Astrocyte (in vitro differentiated cells and primary cell): ENCODE data around the gene RPS6KL1. TPM values are rescaled to one million over a fixed set of nuclear protein-coding genes. Genes with fewer than 3 reads are reported as not detected.

ENCODE experiments used
- DNase-seq: peaks from one replicate; pipeline ENCODE4 v3.0.0-alpha.2; 2010; ENCODE audit warnings: low read depth
- FAIRE-seq: peaks from 2 replicates; lab custom pipeline; 2011; peaks lifted over from hg19 to GRCh38; lab: Jason Lieb, UNC
- H2AFZ ChIP-seq: 2 replicates; pipeline ENCODE4 v1.6.0; 2012; ENCODE audit warnings: low read depth, low read length, inconsistent platforms
- H3K27ac ChIP-seq: 2 replicates; pipeline ENCODE4 v1.5.1; 2011; ENCODE audit warnings: low read depth, low read length, inconsistent platforms
- H3K27me3 ChIP-seq: 2 replicates; pipeline ENCODE4 v1.6.0; 2011; ENCODE audit warnings: low read length, inconsistent platforms; ENCODE audit not compliant: insufficient read depth
- H3K36me3 ChIP-seq: 2 replicates; pipeline ENCODE4 v1.5.1; 2011; ENCODE audit warnings: low read length, inconsistent platforms; ENCODE audit not compliant: insufficient read depth
- H3K4me1 ChIP-seq: 2 replicates; pipeline ENCODE4 v1.5.1; 2011; ENCODE audit warnings: low read length, inconsistent platforms; ENCODE audit not compliant: insufficient read depth
- H3K4me2 ChIP-seq: 2 replicates; pipeline ENCODE4 v1.6.0; 2012; ENCODE audit warnings: low read length, inconsistent platforms
- H3K4me3 ChIP-seq: 2 replicates; pipeline ENCODE4 v1.5.1; 2011; ENCODE audit warnings: low read depth, mild to moderate bottlenecking, low read length, inconsistent platforms; ENCODE audit not compliant: insufficient read depth
- H3K79me2 ChIP-seq: 2 replicates; pipeline ENCODE4 v1.6.0; 2012; ENCODE audit warnings: mild to moderate bottlenecking, low read length, inconsistent platforms; ENCODE audit not compliant: insufficient read depth
- H3K9ac ChIP-seq: 2 replicates; pipeline ENCODE4 v1.6.0; 2012; ENCODE audit warnings: mild to moderate bottlenecking, low read length, inconsistent platforms
- H3K9me3 ChIP-seq: 2 replicates; pipeline ENCODE4 v1.5.1; 2012; ENCODE audit warnings: low read depth, mild to moderate bottlenecking, low read length, inconsistent platforms; ENCODE audit not compliant: insufficient read depth
- H4K20me1 ChIP-seq: 2 replicates; pipeline ENCODE4 v1.6.0; 2012; ENCODE audit warnings: low read length, inconsistent platforms; ENCODE audit not compliant: insufficient read depth
- H3K27ac Mint-ChIP-seq: one replicate; pipeline ENCODE4 v1.8.0; 2021; ENCODE audit warnings: mild to moderate bottlenecking, mixed read lengths; ENCODE audit not compliant: unreplicated experiment
- H3K27me3 Mint-ChIP-seq: one replicate; pipeline ENCODE4 v1.8.0; 2021; ENCODE audit warnings: low read depth, mixed read lengths; ENCODE audit not compliant: unreplicated experiment
- H3K36me3 Mint-ChIP-seq: one replicate; pipeline ENCODE4 v1.8.0; 2021; ENCODE audit warnings: low read depth, mixed read lengths; ENCODE audit not compliant: unreplicated experiment
- H3K4me1 Mint-ChIP-seq: one replicate; pipeline ENCODE4 v1.8.0; 2021; ENCODE audit warnings: low read depth, mixed read lengths; ENCODE audit not compliant: unreplicated experiment
- H3K4me3 Mint-ChIP-seq: one replicate; pipeline ENCODE4 v1.8.0; 2021; ENCODE audit warnings: mild to moderate bottlenecking, moderate library complexity, mixed read lengths; ENCODE audit not compliant: unreplicated experiment
- H3K9me3 Mint-ChIP-seq: one replicate; pipeline ENCODE4 v1.8.0; 2021; ENCODE audit warnings: mild to moderate bottlenecking, mixed read lengths; ENCODE audit not compliant: unreplicated experiment
- EZH2 ChIP-seq: IDR thresholded peaks from 2 replicates; pipeline ENCODE4 v1.6.1; 2012; ENCODE audit warnings: mild to moderate bottlenecking, low read length, inconsistent platforms; ENCODE audit not compliant: insufficient read depth
- total RNA-seq: library from RNA; stranded (reverse); gene quantifications from 2 replicates; pipeline ENCODE4 v1.2.1, GENCODE V29; 2021
- TF ChIP-seq, protein P1 (sequence below): IDR thresholded peaks from 2 replicates; pipeline ENCODE4 v1.5.1; 2011; ENCODE audit warnings: low read depth, mild to moderate bottlenecking, inconsistent platforms, low read length, moderate library complexity; ENCODE audit not compliant: insufficient read depth

Gene RPS6KL1
- total RNA-seq, 1 donor from 2014 or later: 1.7 TPM

DNA sequence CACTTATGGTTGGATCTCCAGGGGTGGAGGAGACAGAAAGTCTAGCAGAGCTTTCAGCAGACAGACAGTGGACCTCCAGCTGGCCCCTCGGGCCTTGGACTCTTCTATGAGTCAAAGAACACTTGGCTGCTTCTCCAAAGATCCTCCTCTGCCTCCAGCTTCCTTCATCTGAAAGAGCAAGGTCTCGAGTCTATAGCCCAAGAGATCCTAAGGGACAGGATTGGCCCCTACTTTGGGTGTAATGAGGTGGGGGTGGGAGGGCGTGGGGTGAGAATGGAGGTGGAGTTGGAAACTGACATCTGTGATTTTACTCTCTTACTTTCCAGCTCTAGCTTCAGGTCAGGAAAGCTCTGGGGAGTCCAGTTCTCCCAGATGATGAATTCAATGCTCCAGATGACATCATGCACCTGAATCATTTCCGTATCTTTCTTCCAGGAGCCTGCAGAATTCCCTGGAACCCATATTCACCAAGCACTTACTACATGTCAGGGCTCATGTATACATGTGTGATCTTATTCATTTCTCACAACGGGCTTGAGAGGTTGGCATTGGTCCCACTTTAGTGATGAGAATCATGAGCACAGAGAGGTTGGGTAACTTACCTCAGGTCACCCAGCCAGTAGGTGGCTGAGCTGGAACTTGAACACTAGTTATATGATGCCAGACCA, 42.6 kb upstream of the RPS6KL1 start:
- FAIRE-seq: no peak

DNA sequence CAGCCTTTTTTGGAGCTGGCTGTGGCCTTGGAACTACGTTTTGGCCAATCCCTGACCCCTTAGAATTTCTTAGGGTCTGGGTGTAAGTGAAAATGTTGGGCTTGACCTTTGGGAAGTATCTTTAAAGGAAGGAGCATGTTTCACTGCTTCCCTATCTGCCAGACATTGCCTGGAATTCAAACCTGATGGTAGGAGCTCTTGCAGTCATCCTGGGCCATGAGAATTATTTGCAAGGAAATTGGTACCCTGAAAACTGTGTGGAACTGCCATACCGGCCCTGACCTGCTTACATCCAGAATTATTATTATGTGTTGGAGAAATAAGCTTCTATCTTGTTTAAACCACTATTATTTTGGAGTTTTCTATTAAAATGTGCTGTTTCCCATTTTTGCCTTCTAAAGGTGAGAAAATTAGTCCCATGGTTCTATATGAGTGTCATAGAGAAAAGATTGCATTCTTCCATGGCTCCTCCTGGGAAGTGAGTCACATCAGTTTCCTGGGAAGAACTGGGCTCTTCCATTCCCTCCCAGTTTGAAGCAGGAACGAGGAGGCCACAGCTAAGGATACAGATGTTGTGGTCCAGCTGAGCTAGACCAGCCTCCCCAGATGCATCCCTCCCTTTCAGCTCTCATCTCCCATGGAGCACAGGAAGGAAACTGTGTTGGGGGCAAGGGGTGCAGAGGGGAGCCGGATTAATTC, 41.9 kb upstream of the RPS6KL1 start:
- H3K9me3 ChIP-seq: no peaks in the 10 kb centered on the region
- peak; percentile 18 for DNase-seq
- Mint-ChIP-seq H3K4me1 (peaks cover 8% of the 10 kb centered on the region), H3K4me3 (no peak overlapping the region), H3K27ac (no peak overlapping the region), H3K9me3 (peaks cover 4% of the 10 kb centered on the region), H3K27me3 (peaks cover 34% of the 10 kb centered on the region), H3K36me3 (peaks cover 2% of the 10 kb centered on the region)
- H3K4me2 ChIP-seq: peak overlapping the region; percentile 66
- peaks cover 14% of the 10 kb centered on the region for H3K4me1 ChIP-seq
- H3K9ac ChIP-seq: peak overlapping the region; percentile 12
- no peaks in the 10 kb centered on the region for H3K79me2 ChIP-seq
- FAIRE-seq: no peak
- H4K20me1 ChIP-seq: no peaks in the 10 kb centered on the region
- no peak for TF ChIP-seq EZH2
- TF ChIP-seq, protein P1, sequence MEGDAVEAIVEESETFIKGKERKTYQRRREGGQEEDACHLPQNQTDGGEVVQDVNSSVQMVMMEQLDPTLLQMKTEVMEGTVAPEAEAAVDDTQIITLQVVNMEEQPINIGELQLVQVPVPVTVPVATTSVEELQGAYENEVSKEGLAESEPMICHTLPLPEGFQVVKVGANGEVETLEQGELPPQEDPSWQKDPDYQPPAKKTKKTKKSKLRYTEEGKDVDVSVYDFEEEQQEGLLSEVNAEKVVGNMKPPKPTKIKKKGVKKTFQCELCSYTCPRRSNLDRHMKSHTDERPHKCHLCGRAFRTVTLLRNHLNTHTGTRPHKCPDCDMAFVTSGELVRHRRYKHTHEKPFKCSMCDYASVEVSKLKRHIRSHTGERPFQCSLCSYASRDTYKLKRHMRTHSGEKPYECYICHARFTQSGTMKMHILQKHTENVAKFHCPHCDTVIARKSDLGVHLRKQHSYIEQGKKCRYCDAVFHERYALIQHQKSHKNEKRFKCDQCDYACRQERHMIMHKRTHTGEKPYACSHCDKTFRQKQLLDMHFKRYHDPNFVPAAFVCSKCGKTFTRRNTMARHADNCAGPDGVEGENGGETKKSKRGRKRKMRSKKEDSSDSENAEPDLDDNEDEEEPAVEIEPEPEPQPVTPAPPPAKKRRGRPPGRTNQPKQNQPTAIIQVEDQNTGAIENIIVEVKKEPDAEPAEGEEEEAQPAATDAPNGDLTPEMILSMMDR: no peak
- no peaks in the 10 kb centered on the region for H3K27me3 ChIP-seq
- H3K27ac ChIP-seq: peak overlapping the region; percentile 46
- peak overlapping the region; percentile 12 for H2AFZ ChIP-seq
- H3K4me3 ChIP-seq: no peak overlapping the region
- no peaks in the 10 kb centered on the region for H3K36me3 ChIP-seq

More for the DNA sequence above, 42.6 kb upstream of the RPS6KL1 start:
- Mint-ChIP-seq H3K27ac (no peak overlapping the region), H3K27me3 (peaks cover 35% of the 10 kb centered on the region), H3K36me3 (peaks cover 2% of the 10 kb centered on the region), H3K4me1 (peaks cover 8% of the 10 kb centered on the region), H3K4me3 (no peak overlapping the region), H3K9me3 (peaks cover 4% of the 10 kb centered on the region)
- Histone ChIP-seq H2AFZ (peak overlapping the region; percentile 12), H3K79me2 (no peaks in the 10 kb centered on the region), H3K27me3 (no peaks in the 10 kb centered on the region), H3K9ac (peak overlapping the region; percentile 12), H4K20me1 (no peaks in the 10 kb centered on the region), H3K9me3 (no peaks in the 10 kb centered on the region), H3K4me2 (peak overlapping the region; percentile 66), H3K4me3 (no peak overlapping the region), H3K4me1 (peaks cover 14% of the 10 kb centered on the region), H3K27ac (peak overlapping the region; percentile 46), H3K36me3 (no peaks in the 10 kb centered on the region)
- DNase-seq: peak; percentile 42
- TF ChIP-seq, protein P1: no peak
- TF ChIP-seq EZH2: no peak
